Muscle layer of colon (tissue), 2 donors: ENCODE data around the gene EIF3B.

Experiments used
- H3K27ac ChIP-seq: one replicate; pipeline ENCODE4 v1.7.0; 2013; ENCODE audit warnings: low read depth, mild to moderate bottlenecking, low read length, moderate library complexity
- H3K27me3 ChIP-seq, 2 donors: one replicate each; pipeline ENCODE4 v1.7.0; 2013; ENCODE audit warnings: low read length in 2 of 2, mild to moderate bottlenecking in 2 of 2; ENCODE audit not compliant: insufficient read depth in 2 of 2, control insufficient read depth in 1 of 2
- H3K36me3 ChIP-seq: one replicate; pipeline ENCODE4 v1.7.0; 2013; ENCODE audit warnings: mild to moderate bottlenecking, low read length; ENCODE audit not compliant: insufficient read depth
- H3K4me1 ChIP-seq: one replicate; pipeline ENCODE4 v1.7.0; 2013; ENCODE audit warnings: mild to moderate bottlenecking, low read length; ENCODE audit not compliant: insufficient read depth
- H3K4me3 ChIP-seq, 2 donors: one replicate each; pipeline ENCODE4 v1.7.0; 2013; ENCODE audit warnings: low read length in 2 of 2, low read depth in 1 of 2, mild to moderate bottlenecking in 1 of 2, moderate library complexity in 1 of 2
- H3K9ac ChIP-seq: one replicate; pipeline ENCODE4 v1.7.0; 2013; ENCODE audit warnings: low read length
- H3K9me3 ChIP-seq: one replicate; pipeline ENCODE4 v1.7.0; 2013; ENCODE audit warnings: mild to moderate bottlenecking, low read length
- donor health status: abdominal sarcoma.
- donor health status: Adenocarcinoma of cecum.

Gene EIF3B

GRCh38 chr7:2421943-2422310 is 67.3 kb downstream of the EIF3B start:
- Histone ChIP-seq H3K36me3 (no peaks in the 10 kb centered on the region), H3K9ac (no peak overlapping the region), H3K4me3 (no peak overlapping the region), H3K4me1 (peaks cover 8% of the 10 kb centered on the region), H3K27me3 (no peaks in the 10 kb centered on the region), H3K27ac (no peak overlapping the region), H3K9me3 (no peaks in the 10 kb centered on the region)

GRCh38 chr7:2425749-2426148 is 71.1 kb downstream of the EIF3B start:
- Histone ChIP-seq H3K9ac (no peak overlapping the region), H3K36me3 (no peaks in the 10 kb centered on the region), H3K27ac (no peak overlapping the region), H3K4me1 (no peaks in the 10 kb centered on the region), H3K4me3 (no peak overlapping the region), H3K27me3 (no peaks in the 10 kb centered on the region), H3K9me3 (no peaks in the 10 kb centered on the region)
